Ishikawa (cell line): Measurements from ENCODE around the gene SLC6A11.

Experiments used
- CEBPB ChIP-seq: IDR thresholded peaks from 2 replicates; pipeline ENCODE4 v1.6.1; 2012
- CREB1 ChIP-seq: IDR thresholded peaks from 2 replicates; pipeline ENCODE4 v1.6.1; 2012; ENCODE audit warnings: low read depth
- EGR1 ChIP-seq: IDR thresholded peaks from 2 replicates; pipeline ENCODE4 v1.6.1; 2012
- EP300 ChIP-seq: IDR thresholded peaks from 2 replicates; pipeline ENCODE4 v1.6.1; 2012; ENCODE audit warnings: borderline replicate concordance
- FOXM1 ChIP-seq: IDR thresholded peaks from 2 replicates; pipeline ENCODE4 v1.6.1; 2012; ENCODE audit warnings: low read depth, borderline replicate concordance
- MAX ChIP-seq: IDR thresholded peaks from 2 replicates; pipeline ENCODE4 v1.6.1; 2012
- NFIC ChIP-seq: IDR thresholded peaks from 2 replicates; pipeline ENCODE4 v1.6.1; 2012
- RAD21 ChIP-seq: IDR thresholded peaks from 2 replicates; pipeline ENCODE4 v1.6.1; 2012; ENCODE audit warnings: low read depth
- REST ChIP-seq: IDR thresholded peaks from 2 replicates; pipeline ENCODE4 v1.6.1; 2012; ENCODE audit warnings: low read depth, mild to moderate bottlenecking
- TAF1 ChIP-seq: IDR thresholded peaks from 2 replicates; pipeline ENCODE4 v1.6.1; 2012; ENCODE audit warnings: low read depth, mild to moderate bottlenecking
- TCF12 ChIP-seq: IDR thresholded peaks from 2 replicates; pipeline ENCODE4 v1.6.1; 2012; ENCODE audit warnings: low read depth
- TEAD4 ChIP-seq: IDR thresholded peaks from 2 replicates; pipeline ENCODE4 v1.6.1; 2012
- USF1 ChIP-seq: IDR thresholded peaks from 2 replicates; pipeline ENCODE4 v1.6.1; 2012
- YY1 ChIP-seq: IDR thresholded peaks from 2 replicates; pipeline ENCODE4 v1.6.1; 2012; ENCODE audit warnings: low read depth
- ZBTB7A ChIP-seq: IDR thresholded peaks from 2 replicates; pipeline ENCODE4 v1.6.1; 2012; ENCODE audit warnings: low read depth

Gene SLC6A11

GRCh38 chr3:10816019-10816862 is at the start of gene SLC6A11:
TSS of gene SLC6A11 (plus strand) at chr3:10816228. CDS start at chr3:10816266, 38 bp downstream.
- TF ChIP-seq YY1: no peak
- no peak for TF ChIP-seq USF1
- no peak for TF ChIP-seq CEBPB
- TF ChIP-seq TAF1: no peak

GRCh38 chr3:10768708-10769394 is 47.2 kb upstream of the SLC6A11 start:
- TF ChIP-seq NFIC (no peak), EP300 (no peak)

GRCh38 chr3:10770547-10770946 is 45.5 kb upstream of the SLC6A11 start:
- no peak for TF ChIP-seq RAD21
- no peak for TF ChIP-seq TEAD4

- TF ChIP-seq RAD21 (no peak), FOXM1 (no peak), USF1 (no peak), ZBTB7A (no peak), EP300 (no peak), TAF1 (no peak), CREB1 (no peak), TEAD4 (no peak), TCF12 (no peak), REST (no peak), NFIC (no peak), EGR1 (no peak), YY1 (no peak), MAX (no peak)
These were observed 45.0 kb upstream of the SLC6A11 start for GRCh38 chr3:10770981-10771380.

- no peak for TF ChIP-seq TCF12
- no peak for TF ChIP-seq EGR1
- TF ChIP-seq NFIC: no peak
- TF ChIP-seq REST: no peak
- TF ChIP-seq FOXM1: no peak
- no peak for TF ChIP-seq ZBTB7A
- TF ChIP-seq EP300: no peak
- TF ChIP-seq YY1: no peak
- no peak for TF ChIP-seq TAF1
- TF ChIP-seq RAD21: no peak
- TF ChIP-seq TEAD4: no peak
- no peak for TF ChIP-seq CREB1
- TF ChIP-seq CEBPB: no peak
These were observed 44.4 kb upstream of the SLC6A11 start for GRCh38 chr3:10771486-10772270.
